ENCODE data around the gene PLA2G6. TPM values are rescaled to one million over a fixed set of nuclear protein-coding genes. Genes with fewer than 3 reads are reported as not detected.

The PLA2G6 gene
- polyA plus RNA-seq, 2 of the 4 experiments (the other 2 are of a cell fraction): 7.4 to 7.6 TPM

DNA sequence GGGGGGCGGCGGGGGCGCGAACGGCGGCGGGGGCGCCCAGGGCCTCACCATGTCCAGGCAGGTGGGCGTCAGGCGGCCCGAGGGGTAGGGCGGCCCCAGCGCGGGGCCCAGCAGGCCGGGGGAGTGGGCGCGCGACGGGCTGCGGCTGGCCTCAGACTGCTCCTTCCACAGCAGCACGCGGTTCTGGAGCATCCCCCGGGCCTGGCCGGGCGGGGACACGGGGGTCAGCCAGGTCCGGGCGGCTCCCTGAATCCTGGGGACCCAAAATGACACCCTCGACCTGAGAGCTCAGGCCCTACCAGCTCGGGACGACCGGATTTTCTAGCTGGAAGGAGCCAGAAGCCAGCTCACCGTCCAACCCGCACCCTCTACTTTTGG is 92.2 kb downstream of the PLA2G6 start:
- 96% methylated on average over 9 of the region's 34 CpGs for WGBS (ENCODE audit: missing lambda C conversion rate)
- no peak for TF ChIP-seq FOXS1 (CRISPR knock-in tag; IDR thresholded peaks at IDR 0.05)
- TF ChIP-seq, protein P1, sequence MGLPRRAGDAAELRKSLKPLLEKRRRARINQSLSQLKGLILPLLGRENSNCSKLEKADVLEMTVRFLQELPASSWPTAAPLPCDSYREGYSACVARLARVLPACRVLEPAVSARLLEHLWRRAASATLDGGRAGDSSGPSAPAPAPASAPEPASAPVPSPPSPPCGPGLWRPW (IDR thresholded peaks at IDR 0.05): no peak
- no peak for TF ChIP-seq KDM5A (IDR thresholded peaks at IDR 0.05)
- TF ChIP-seq MAFK (IDR thresholded peaks at IDR 0.05; ENCODE audit: partially characterized antibody): no peak
- no peak for TF ChIP-seq POLR2AphosphoS2 (conservative IDR thresholded peaks at IDR 0.05; ENCODE audit: low read length)
- TF ChIP-seq JUN (IDR thresholded peaks at IDR 0.05): no peak
- TF ChIP-seq, protein P2, sequence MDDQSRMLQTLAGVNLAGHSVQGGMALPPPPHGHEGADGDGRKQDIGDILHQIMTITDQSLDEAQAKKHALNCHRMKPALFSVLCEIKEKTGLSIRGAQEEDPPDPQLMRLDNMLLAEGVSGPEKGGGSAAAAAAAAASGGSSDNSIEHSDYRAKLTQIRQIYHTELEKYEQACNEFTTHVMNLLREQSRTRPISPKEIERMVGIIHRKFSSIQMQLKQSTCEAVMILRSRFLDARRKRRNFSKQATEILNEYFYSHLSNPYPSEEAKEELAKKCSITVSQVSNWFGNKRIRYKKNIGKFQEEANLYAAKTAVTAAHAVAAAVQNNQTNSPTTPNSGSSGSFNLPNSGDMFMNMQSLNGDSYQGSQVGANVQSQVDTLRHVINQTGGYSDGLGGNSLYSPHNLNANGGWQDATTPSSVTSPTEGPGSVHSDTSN (IDR thresholded peaks at IDR 0.05): no peak
- no peak for TF ChIP-seq HOXB13 (CRISPR knock-in tag; IDR thresholded peaks at IDR 0.05; ENCODE audit: low read depth)
- no peak for TF ChIP-seq NFE2L2 (conservative IDR thresholded peaks at IDR 0.05; ENCODE audit: low read length)
- TF ChIP-seq EHMT2 (IDR thresholded peaks at IDR 0.05; ENCODE audit: low read depth): no peak
- TF ChIP-seq, protein P3, sequence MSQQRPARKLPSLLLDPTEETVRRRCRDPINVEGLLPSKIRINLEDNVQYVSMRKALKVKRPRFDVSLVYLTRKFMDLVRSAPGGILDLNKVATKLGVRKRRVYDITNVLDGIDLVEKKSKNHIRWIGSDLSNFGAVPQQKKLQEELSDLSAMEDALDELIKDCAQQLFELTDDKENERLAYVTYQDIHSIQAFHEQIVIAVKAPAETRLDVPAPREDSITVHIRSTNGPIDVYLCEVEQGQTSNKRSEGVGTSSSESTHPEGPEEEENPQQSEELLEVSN (IDR thresholded peaks at IDR 0.05; ENCODE audit: borderline replicate concordance, low read depth): no peak
- TF ChIP-seq NPAS2 (CRISPR knock-in tag; IDR thresholded peaks at IDR 0.05; ENCODE audit: borderline replicate concordance): no peak
- TF ChIP-seq SMC3 (IDR thresholded peaks at IDR 0.05): no peak
- TF ChIP-seq, protein P4, sequence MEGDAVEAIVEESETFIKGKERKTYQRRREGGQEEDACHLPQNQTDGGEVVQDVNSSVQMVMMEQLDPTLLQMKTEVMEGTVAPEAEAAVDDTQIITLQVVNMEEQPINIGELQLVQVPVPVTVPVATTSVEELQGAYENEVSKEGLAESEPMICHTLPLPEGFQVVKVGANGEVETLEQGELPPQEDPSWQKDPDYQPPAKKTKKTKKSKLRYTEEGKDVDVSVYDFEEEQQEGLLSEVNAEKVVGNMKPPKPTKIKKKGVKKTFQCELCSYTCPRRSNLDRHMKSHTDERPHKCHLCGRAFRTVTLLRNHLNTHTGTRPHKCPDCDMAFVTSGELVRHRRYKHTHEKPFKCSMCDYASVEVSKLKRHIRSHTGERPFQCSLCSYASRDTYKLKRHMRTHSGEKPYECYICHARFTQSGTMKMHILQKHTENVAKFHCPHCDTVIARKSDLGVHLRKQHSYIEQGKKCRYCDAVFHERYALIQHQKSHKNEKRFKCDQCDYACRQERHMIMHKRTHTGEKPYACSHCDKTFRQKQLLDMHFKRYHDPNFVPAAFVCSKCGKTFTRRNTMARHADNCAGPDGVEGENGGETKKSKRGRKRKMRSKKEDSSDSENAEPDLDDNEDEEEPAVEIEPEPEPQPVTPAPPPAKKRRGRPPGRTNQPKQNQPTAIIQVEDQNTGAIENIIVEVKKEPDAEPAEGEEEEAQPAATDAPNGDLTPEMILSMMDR (IDR thresholded peaks at IDR 0.05): no peak
- no peak for TF ChIP-seq EHF (CRISPR knock-in tag; IDR thresholded peaks at IDR 0.05)
- Histone ChIP-seq H3K9me3 (no peaks in the 10 kb centered on the region), H3K27ac (no peak overlapping the region), H3K4me1 (no peaks in the 10 kb centered on the region), H3K4me3 (no peak overlapping the region), H3K4me2 (no peak overlapping the region)
- ChIA-PET POLR2A (interaction anchor here (1.0 kb wide), 1 partner anchor 17 kb away, joined by 4 read pairs; no protein-coding TSS in a partner anchor), CTCF (interaction anchor here (0.5 to 1.2 kb wide), 3 partner anchors 25 to 904 kb away, joined by 3 to 4 read pairs (median 3); no protein-coding TSS in a partner anchor)
- ATAC-seq (no peak), DNase-seq (ENCODE audit: low read depth in 1 of 2, low spot score in 1 of 2) (no peak), FAIRE-seq (no peak)

DNA sequence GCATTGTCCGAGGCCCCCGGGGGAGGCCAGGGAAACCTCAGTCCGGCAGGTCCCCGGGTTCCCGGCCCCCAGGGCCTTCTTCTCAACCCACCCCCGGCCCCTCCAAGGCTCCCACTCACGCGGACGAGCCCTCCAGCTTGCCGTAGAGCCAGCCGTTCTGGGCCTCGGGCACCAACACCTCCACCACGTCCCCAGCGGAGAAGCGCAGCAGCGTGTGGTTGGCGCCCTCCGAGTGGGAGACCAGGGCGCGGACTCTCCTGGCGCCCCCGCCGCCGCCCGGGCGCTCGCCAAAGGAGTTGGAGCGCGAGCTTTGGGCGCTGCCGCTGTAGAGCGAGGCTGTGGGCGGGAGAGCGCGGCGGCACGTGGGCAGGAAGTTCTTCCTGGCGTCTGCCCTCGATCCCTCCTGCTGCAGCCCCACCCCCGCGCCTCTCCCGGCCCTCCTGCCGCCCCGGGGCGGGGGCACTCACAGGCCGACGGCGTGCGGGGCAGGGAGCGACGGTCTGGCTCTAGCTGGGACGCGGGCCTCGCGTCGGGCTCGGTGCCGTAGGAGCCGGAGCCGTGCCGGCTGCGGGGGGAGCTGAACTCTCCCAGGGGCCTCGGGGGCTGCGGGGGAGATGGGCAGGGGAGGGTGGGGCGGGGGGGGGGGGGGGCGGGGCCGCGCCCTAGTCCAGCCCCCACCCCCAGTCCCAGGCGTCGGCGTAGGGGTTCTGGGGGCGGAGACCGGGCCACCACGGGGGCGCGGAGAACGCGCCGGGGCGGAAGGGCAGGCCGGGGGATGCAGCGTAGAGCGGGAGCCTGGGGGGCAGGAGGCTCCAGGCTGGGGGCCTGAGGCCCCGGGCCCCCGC is 92.8 kb downstream of the PLA2G6 start:
- FAIRE-seq: no peak
- Histone ChIP-seq H3K27ac (no peak overlapping the region), H3K4me1 (no peaks in the 10 kb centered on the region), H3K9me3 (no peaks in the 10 kb centered on the region), H3K4me2 (no peak overlapping the region), H3K4me3 (no peak overlapping the region)
- 92% methylated on average over 37 of the region's 85 CpGs for WGBS (ENCODE audit: missing lambda C conversion rate)
- ChIA-PET POLR2A (no interaction called here), CTCF (interaction anchor here (0.5 to 1.0 kb wide), 2 partner anchors 37 to 905 kb away, joined by 3 to 4 read pairs; no protein-coding TSS in a partner anchor)
- no peak for ATAC-seq
- TF ChIP-seq, protein P5, sequence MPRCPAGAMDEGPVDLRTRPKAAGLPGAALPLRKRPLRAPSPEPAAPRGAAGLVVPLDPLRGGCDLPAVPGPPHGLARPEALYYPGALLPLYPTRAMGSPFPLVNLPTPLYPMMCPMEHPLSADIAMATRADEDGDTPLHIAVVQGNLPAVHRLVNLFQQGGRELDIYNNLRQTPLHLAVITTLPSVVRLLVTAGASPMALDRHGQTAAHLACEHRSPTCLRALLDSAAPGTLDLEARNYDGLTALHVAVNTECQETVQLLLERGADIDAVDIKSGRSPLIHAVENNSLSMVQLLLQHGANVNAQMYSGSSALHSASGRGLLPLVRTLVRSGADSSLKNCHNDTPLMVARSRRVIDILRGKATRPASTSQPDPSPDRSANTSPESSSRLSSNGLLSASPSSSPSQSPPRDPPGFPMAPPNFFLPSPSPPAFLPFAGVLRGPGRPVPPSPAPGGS (IDR thresholded peaks at IDR 0.05): no peak
- TF ChIP-seq EHMT2 (IDR thresholded peaks at IDR 0.05; ENCODE audit: low read depth) (no peak), KDM1A (IDR thresholded peaks at IDR 0.05; ENCODE audit: low read depth) (no peak), KDM5A (IDR thresholded peaks at IDR 0.05) (no peak), POLR2A (IDR thresholded peaks at IDR 0.05; ENCODE audit: low read length) (no peak), CHD2 (IDR thresholded peaks at IDR 0.05; ENCODE audit: low read length, partially characterized antibody) (no peak), BHLHE40 (IDR thresholded peaks at IDR 0.05; ENCODE audit: low read depth, low read length) (no peak), CBX8 (IDR thresholded peaks at IDR 0.05) (no peak), RARB (CRISPR knock-in tag; IDR thresholded peaks at IDR 0.05) (no peak), EP300 (IDR thresholded peaks at IDR 0.05) (no peak)
- TF ChIP-seq, protein P6, sequence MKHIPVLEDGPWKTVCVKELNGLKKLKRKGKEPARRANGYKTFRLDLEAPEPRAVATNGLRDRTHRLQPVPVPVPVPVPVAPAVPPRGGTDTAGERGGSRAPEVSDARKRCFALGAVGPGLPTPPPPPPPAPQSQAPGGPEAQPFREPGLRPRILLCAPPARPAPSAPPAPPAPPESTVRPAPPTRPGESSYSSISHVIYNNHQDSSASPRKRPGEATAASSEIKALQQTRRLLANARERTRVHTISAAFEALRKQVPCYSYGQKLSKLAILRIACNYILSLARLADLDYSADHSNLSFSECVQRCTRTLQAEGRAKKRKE (CRISPR knock-in tag; IDR thresholded peaks at IDR 0.05; ENCODE audit: low read depth): no peak
- DNase-seq (ENCODE audit: low read depth in 1 of 2, low spot score in 1 of 2): no peak
